Mononuclear cell (primary cell): ENCODE results near the gene PLAC9. TPM values are rescaled to one million over a fixed set of nuclear protein-coding genes. Genes with fewer than 3 reads are reported as not detected.

ENCODE experiments used
- H3K27me3 ChIP-seq: 2 replicates; pipeline ENCODE4 v1.6.0; 2011; ENCODE audit warnings: low read length, control low read depth; ENCODE audit not compliant: insufficient read depth
- H3K4me1 ChIP-seq: 2 replicates; pipeline ENCODE4 v1.5.1; 2011; ENCODE audit warnings: mild to moderate bottlenecking, low read length, control low read depth; ENCODE audit not compliant: insufficient read depth
- H3K4me3 ChIP-seq: 2 replicates; pipeline ENCODE4 v1.5.1; 2011; ENCODE audit warnings: mild to moderate bottlenecking, low read length, moderate library complexity
- H3K9me3 ChIP-seq: 2 replicates; pipeline ENCODE4 v1.5.1; 2011; ENCODE audit warnings: low read depth, mild to moderate bottlenecking, control low read depth, low read length
- total RNA-seq: library from RNA; depleted of rRNA; stranded (reverse); fragments of >200 nt; gene quantifications from one replicate; pipeline ENCODE4 v1.2.3, GENCODE V29; 2012

The PLAC9 gene
- total RNA-seq, 1 donor, result not detected

DNA sequence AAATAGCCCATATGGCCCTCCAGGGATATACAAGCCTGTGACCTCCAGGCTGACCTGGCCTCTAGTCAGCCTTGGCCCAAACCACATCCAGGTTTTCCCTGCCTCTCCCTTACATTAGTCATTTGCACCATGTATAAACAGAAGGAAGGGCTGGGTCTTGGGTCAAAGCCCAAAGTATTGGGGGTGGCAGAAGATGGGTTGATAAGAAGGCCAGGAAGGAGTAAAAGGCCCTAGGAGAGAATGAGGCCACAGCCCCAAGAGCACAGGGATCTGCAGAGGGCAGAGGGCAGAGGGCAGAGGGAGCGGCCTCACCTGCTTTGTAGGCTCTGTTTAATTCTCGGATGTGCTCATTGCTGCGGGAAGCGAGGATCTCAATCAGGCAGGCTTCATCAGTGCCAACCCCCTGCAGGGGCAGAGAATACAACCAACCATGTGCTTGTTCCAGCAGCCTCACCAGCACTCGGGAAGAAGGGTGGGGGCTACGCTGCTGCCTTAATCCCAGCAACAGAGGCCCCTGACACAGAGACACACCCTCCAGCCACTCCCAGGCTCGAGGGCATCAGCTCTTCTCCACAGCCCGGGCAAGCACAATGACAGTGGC is 31.3 kb downstream of the PLAC9 start:
- H3K4me1 ChIP-seq, result peaks cover 19% of the 10 kb centered on the region
- H3K4me3 ChIP-seq, result no peak overlapping the region
- H3K9me3 ChIP-seq, result no peaks in the 10 kb centered on the region
- H3K27me3 ChIP-seq, result no peaks in the 10 kb centered on the region

GRCh38 chr10:80164596-80164995 is 32.1 kb downstream of the PLAC9 start:
- H3K4me1 ChIP-seq, result peaks cover 11% of the 10 kb centered on the region
- H3K27me3 ChIP-seq, result no peaks in the 10 kb centered on the region
- no peak overlapping the region for H3K4me3 ChIP-seq
- no peaks in the 10 kb centered on the region for H3K9me3 ChIP-seq

GRCh38 chr10:80165173-80165572 is 32.6 kb downstream of the PLAC9 start:
- Histone ChIP-seq H3K4me3 (no peak overlapping the region), H3K9me3 (no peaks in the 10 kb centered on the region), H3K27me3 (no peaks in the 10 kb centered on the region), H3K4me1 (peaks cover 9% of the 10 kb centered on the region)

GRCh38 chr10:80166581-80167470 is 34.3 kb downstream of the PLAC9 start:
- H3K9me3 ChIP-seq, result no peaks in the 10 kb centered on the region
- H3K4me3 ChIP-seq, result no peak overlapping the region
- peaks cover 20% of the 10 kb centered on the region for H3K4me1 ChIP-seq
- H3K27me3 ChIP-seq, result no peaks in the 10 kb centered on the region

DNA sequence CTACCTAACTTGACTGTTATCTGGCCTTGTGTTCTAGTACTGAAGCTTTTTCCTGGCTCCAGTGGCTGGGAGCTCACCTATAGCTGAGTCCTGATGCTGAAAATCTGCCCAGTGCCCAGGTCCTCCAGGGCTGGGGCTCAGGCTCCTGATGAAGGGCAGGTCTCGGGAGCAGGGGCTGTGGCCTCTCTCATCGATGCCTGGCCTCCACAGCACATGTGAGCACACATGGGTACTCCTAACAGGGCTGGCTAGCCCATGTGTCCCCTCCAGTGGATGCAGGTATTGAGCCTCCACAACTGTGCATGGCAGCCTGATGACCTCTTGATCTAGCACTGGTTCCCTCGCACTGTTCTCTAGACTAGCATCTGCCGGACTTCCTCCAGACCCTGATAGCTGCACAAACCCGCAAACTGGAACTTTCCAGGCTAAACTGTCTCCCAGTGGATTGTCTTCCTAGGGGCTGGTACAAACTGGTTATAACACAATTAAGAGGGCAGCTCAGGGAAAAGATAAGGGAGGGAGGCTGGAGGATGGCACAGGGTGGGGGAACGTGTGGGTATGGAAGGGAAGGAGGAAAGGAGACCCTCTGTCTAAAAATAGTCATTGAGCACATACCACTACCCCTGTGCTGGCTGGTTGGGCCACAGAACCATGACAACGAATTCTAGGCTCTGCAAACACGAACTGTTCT is 35.1 kb downstream of the PLAC9 start:
- H3K9me3 ChIP-seq, result no peaks in the 10 kb centered on the region
- H3K27me3 ChIP-seq, result no peaks in the 10 kb centered on the region
- peaks cover 20% of the 10 kb centered on the region for H3K4me1 ChIP-seq
- H3K4me3 ChIP-seq, result no peak overlapping the region

DNA sequence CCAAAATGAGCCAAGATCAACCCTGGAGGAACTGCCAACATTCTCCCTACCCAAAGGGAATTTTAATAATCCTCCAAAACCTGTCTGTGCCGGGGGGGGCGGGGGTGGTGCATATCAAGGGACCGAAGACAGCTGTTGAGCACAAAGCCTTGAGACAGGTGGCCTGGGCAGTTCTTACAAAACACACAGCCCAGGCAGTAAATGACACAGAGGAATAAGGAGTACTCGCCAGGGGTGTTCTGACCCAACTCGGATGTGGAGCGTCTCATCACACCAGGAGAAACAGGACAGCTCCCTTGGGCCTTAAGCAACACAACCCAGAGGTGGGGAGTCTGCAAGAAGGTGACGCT is 35.6 kb downstream of the PLAC9 start:
- Histone ChIP-seq H3K27me3 (no peaks in the 10 kb centered on the region), H3K4me1 (peaks cover 20% of the 10 kb centered on the region), H3K9me3 (no peaks in the 10 kb centered on the region)

GRCh38 chr10:80168679-80169380 is 36.3 kb downstream of the PLAC9 start:
- Histone ChIP-seq H3K4me3 (no peak overlapping the region), H3K4me1 (peaks cover 20% of the 10 kb centered on the region), H3K27me3 (no peaks in the 10 kb centered on the region), H3K9me3 (no peaks in the 10 kb centered on the region)

More for the DNA sequence above, 35.6 kb downstream of the PLAC9 start:
- no peak overlapping the region for H3K4me3 ChIP-seq

DNA sequence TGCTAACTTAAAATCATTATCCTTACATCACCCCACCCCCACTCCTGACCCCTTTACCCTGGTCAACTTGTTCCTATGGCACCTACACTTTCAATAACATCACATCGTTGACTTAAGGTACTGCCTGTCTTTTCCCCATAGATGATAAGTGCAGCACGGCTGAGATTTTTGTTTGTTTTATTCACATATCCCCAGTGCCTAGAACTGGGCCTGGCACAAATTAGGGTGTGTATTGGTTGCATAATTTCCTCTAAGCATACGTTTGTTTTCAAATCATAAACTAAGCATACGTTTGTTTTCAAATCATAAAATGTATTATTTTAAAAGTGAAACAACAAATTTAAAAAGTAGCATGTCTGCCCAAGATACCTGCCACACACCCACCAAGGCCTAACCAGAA is 37.5 kb downstream of the PLAC9 start:
- Histone ChIP-seq H3K27me3 (no peaks in the 10 kb centered on the region), H3K9me3 (no peaks in the 10 kb centered on the region), H3K4me1 (peaks cover 20% of the 10 kb centered on the region), H3K4me3 (no peak overlapping the region)

DNA sequence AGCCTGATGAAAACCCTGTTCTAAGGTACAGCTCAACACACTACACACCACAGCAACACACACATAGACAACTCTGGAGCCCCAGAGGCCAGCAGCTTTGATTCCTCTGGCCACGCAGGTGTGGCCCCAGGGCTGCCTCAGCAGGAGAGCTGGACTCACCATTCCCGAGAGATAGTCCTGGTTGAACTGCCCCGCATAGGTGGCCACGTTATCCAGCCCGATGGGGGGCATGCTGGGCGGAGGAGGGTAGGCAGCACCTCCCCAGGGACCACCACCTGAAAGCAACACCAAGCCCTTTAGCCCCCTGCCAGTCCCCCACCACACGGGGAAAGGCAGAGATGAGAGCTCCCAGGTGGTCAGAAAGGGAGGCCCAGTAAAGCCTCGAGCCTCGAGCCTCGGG is 38.1 kb downstream of the PLAC9 start:
- Histone ChIP-seq H3K27me3 (no peaks in the 10 kb centered on the region), H3K9me3 (no peaks in the 10 kb centered on the region), H3K4me1 (peaks cover 20% of the 10 kb centered on the region), H3K4me3 (no peak overlapping the region)

DNA sequence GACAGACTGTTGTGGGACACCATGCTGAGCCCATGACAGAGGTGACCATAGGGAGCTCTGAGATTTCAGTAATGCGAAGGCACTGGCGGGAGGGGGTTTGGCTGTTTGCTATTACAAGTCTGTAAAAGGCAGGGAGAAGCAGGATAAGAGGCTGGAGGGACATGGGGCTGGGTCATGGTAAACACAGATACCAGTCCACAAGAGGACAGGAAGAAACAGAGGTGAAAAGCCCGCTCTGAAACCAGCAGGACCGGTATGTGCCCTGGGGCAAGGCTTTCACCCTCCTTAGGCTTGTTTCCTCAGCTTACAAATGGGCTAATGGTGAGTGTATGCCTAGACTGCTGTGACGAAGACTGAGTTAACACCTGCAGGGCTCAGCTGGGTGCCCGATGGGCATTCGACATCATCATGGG is 38.7 kb downstream of the PLAC9 start:
- Histone ChIP-seq H3K27me3 (no peaks in the 10 kb centered on the region), H3K9me3 (no peaks in the 10 kb centered on the region), H3K4me3 (no peak overlapping the region), H3K4me1 (peaks cover 15% of the 10 kb centered on the region)

- Histone ChIP-seq H3K4me3 (no peak overlapping the region), H3K27me3 (no peaks in the 10 kb centered on the region), H3K9me3 (no peaks in the 10 kb centered on the region), H3K4me1 (peaks cover 20% of the 10 kb centered on the region)
Observed at GRCh38 chr10:80172896-80173295, 40.4 kb downstream of the PLAC9 start.

DNA sequence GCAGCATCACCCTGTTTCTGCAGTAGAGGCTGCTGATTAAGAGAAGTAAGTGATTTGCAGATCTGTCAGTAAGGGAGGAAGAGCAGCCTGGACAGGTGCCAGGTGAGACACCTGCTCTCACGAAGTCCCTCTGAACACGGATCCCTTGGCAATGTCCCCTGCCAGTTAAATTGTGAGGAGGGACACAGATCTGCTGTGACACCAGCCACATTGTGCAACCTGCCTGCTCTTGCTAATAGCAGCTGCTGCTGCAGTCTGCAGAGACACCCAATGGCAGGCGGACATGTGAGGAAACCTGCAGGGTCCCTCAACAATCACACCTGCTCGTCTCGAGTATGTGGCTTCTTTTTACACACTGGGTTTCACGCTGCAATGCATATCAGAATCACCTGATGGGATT is 40.9 kb downstream of the PLAC9 start:
- Histone ChIP-seq H3K4me1 (peaks cover 23% of the 10 kb centered on the region), H3K4me3 (no peak overlapping the region), H3K9me3 (no peaks in the 10 kb centered on the region), H3K27me3 (no peaks in the 10 kb centered on the region)

DNA sequence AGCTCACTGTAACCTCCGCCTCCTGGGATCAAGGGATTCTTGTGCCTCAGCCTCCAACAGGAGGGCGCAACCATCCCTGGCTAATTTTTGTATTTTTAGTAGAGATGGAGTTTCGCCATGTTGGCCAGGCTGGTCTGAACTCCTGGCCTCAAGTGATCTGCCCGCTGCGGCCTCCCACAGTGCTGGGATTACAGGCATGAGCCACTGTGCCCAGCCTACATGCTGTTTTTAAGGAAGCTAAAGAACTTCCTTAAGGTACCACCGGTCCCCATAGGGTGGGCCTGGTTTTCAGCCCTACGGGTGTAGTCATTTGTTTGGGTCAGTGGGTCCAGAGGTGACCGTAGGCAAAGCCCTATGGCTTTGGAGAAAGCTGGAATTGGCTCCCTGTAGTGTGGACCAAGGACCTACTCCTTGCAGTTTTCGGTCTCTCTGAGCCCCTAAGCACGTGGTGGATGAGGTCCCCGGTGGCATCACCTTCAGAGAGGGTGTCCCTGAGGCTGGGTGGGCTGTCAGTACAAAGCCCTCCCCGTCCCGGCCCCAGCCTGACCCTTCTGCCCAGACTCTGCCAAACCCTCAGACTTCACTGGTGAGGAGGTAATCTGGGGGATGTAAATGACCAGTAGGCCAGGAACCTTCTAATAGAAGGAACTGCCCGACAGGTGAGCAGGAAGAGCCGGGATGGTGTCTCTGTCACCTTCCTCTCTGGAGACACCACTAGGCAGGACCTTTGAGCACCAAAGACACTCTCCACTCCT is 42.3 kb downstream of the PLAC9 start:
- Histone ChIP-seq H3K4me1 (peaks cover 26% of the 10 kb centered on the region), H3K27me3 (no peaks in the 10 kb centered on the region), H3K9me3 (no peaks in the 10 kb centered on the region), H3K4me3 (no peak overlapping the region)

- H3K4me1 ChIP-seq, result peaks cover 21% of the 10 kb centered on the region
- H3K4me3 ChIP-seq, result no peak overlapping the region
- H3K9me3 ChIP-seq, result no peaks in the 10 kb centered on the region
- H3K27me3 ChIP-seq, result no peaks in the 10 kb centered on the region
Observed at GRCh38 chr10:80176526-80176925, 44.0 kb downstream of the PLAC9 start.
